GM12878 (cell line): ENCODE measurements around the gene LMF1. TPM values are rescaled to one million over a fixed set of nuclear protein-coding genes. Genes with fewer than 3 reads are reported as not detected.

ENCODE experiments used
- ATAC-seq: fragments of 200-7000 bp; cut with Tn5 transposase; 3 replicates; pipeline ENCODE4 v1.9.1; 2020; ENCODE audit warnings: mild to moderate bottlenecking, moderate library complexity
- BruUV-seq: library from RNA; stranded (reverse); fragments of 400-500 nt; replicated peaks from 2 replicates; lab custom pipeline; 2021; lab: Mats Ljungman, UMichigan
- CTCF ChIA-PET: fragments of 300-600 bp; sonication (Branson Sonifier 250); formaldehyde crosslinking; extraction: SDS; loops from one replicate; lab custom pipeline; 2021; ENCODE audit warnings: inconsistent platforms; lab: Yijun Ruan, JAX
- POLR2A ChIA-PET: fragments of 350-600 bp; formaldehyde crosslinking; extraction: SDS; loops from one replicate; lab custom pipeline; 2021; ENCODE audit warnings: inconsistent platforms; lab: Charles Lee
- RAD21 ChIA-PET: fragments of 300-600 bp; sonication (Branson Sonifier 250); formaldehyde crosslinking; loops from one replicate; lab custom pipeline; 2023; ENCODE audit warnings: antibody characterized with exemption; ENCODE audit not compliant: unreplicated experiment; lab: Charles Lee
- SMC1A ChIA-PET: fragments of 300-600 bp; sonication (Branson Sonifier 250); formaldehyde crosslinking; loops from one replicate; lab custom pipeline; 2023; ENCODE audit not compliant: unreplicated experiment, uncharacterized antibody; lab: Charles Lee
- DNase-seq: peaks from one replicate; pipeline ENCODE4 v3.0.0-alpha.2; 2011; ENCODE audit warnings: low read depth, low spot score
- FAIRE-seq: peaks from 3 replicates; lab custom pipeline; 2011; peaks lifted over from hg19 to GRCh38; lab: Jason Lieb, UNC
- H2AFZ ChIP-seq: 2 replicates; pipeline ENCODE4 v1.6.0; 2011; ENCODE audit warnings: low read depth, low read length, control low read depth; ENCODE audit not compliant: control insufficient read depth
- H3K27ac ChIP-seq: 2 replicates; pipeline ENCODE4 v1.5.1; 2011; ENCODE audit warnings: control low read depth; ENCODE audit not compliant: control insufficient read depth, insufficient read depth
- H3K27me3 ChIP-seq, 2 experiments: replicated peaks in 1 of 2; 2 replicates each; pipeline versions ENCODE4 v1.6.0 to v1.6.1; 2011; ENCODE audit warnings: low read length in 1 of 2; ENCODE audit not compliant: control insufficient read depth in 2 of 2, insufficient read depth in 2 of 2
- H3K36me3 ChIP-seq, 2 experiments: 2 replicates each; pipeline ENCODE4 v1.5.1; 2011; ENCODE audit warnings: low read length in 1 of 2; ENCODE audit not compliant: control insufficient read depth in 2 of 2, insufficient read depth in 2 of 2
- H3K4me1 ChIP-seq: 2 replicates; pipeline ENCODE4 v1.6.1; 2011; ENCODE audit warnings: mild to moderate bottlenecking, low read length, moderate library complexity, mixed read lengths; ENCODE audit not compliant: control insufficient read depth, insufficient read depth
- H3K4me2 ChIP-seq: 2 replicates; pipeline ENCODE4 v1.6.0; 2011; ENCODE audit warnings: control low read depth; ENCODE audit not compliant: control insufficient read depth, insufficient read depth
- H3K4me3 ChIP-seq: fragments of 200-600 bp; sonication (generic); 2 replicates; pipeline ENCODE4 v1.5.1; 2016
- H3K79me2 ChIP-seq: 2 replicates; pipeline ENCODE4 v1.6.0; 2011; ENCODE audit warnings: low read length; ENCODE audit not compliant: control insufficient read depth, insufficient read depth
- H3K9ac ChIP-seq: 2 replicates; pipeline ENCODE4 v1.8.0; 2011; ENCODE audit warnings: low read length, control low read depth, mixed read lengths; ENCODE audit not compliant: control insufficient read depth, insufficient read depth
- H3K9me3 ChIP-seq: replicated peaks from 3 replicates; pipeline ENCODE4 v1.5.1; 2011; ENCODE audit warnings: mild to moderate bottlenecking, low read length; ENCODE audit not compliant: control insufficient read depth, insufficient read depth
- H4K20me1 ChIP-seq: 2 replicates; pipeline ENCODE4 v1.6.0; 2011; ENCODE audit not compliant: control insufficient read depth, insufficient read depth
- BMI1 ChIP-seq: fragments of 450-650 bp; IDR thresholded peaks from 2 replicates; pipeline ENCODE4 v1.6.1; 2016; ENCODE audit warnings: mild to moderate bottlenecking, moderate library complexity, borderline replicate concordance
- NFYA ChIP-seq: IDR thresholded peaks from 2 replicates; pipeline ENCODE4 v1.6.1; 2011; ENCODE audit warnings: low read depth, mild to moderate bottlenecking, low read length, improper control_type of control experiment, borderline replicate concordance
- NR2F1 ChIP-seq: fragments of 450-650 bp; conservative IDR thresholded peaks from 2 replicates; pipeline ENCODE4 v1.6.1; 2017; ENCODE audit warnings: mild to moderate bottlenecking
- SPI1 ChIP-seq: IDR thresholded peaks from 2 replicates; pipeline ENCODE4 v1.6.1; 2011; ENCODE audit warnings: low read depth, mild to moderate bottlenecking, low read length, moderate library complexity, borderline replicate concordance; ENCODE audit not compliant: insufficient read depth
- TARDBP ChIP-seq: IDR thresholded peaks from 2 replicates; pipeline ENCODE4 v1.6.1; 2016; ENCODE audit warnings: borderline replicate concordance
- ZNF24 ChIP-seq: fragments of 450-650 bp; IDR thresholded peaks from 2 replicates; pipeline ENCODE4 v1.6.1; 2017; ENCODE audit warnings: antibody characterized with exemption, mild to moderate bottlenecking
- WGBS: methylation state at CpG from one replicate; pipeline ENCODE4 v1.1.6; 2016; ENCODE audit warnings: low lambda C conversion rate; ENCODE audit not compliant: insufficient replicate concordance, insufficient coverage; ENCODE audit errors: missing lambda C conversion rate; 5-methylcytosine and 5-hydroxymethylcytosine counted together
- in situ Hi-C: fragments of 300-500 bp; cut with MboI; formaldehyde crosslinking; loops from 9 replicates; pipeline ENCODE4 v1.14.3; 2018; ENCODE audit warnings: mixed read lengths
- intact Hi-C: fragments of 100-400 bp; cut with micrococcal nuclease; formaldehyde crosslinking; loops from one replicate; pipeline ENCODE4 v1.14.2; 2022; ENCODE audit not compliant: unreplicated experiment
- polyA plus RNA-seq, 11 experiments: library from polyadenylated mRNA; depleted of rRNA in 4 of 11; unstranded in 6 of 11; stranded (reverse) in 5 of 11; fragments of >200 nt; fragmentation: Nextera tagmentation in 4 of 11; fragmentation: Illumina TruSeq in 1 of 11; extraction: Ambion mirVana in 4 of 11; extraction: Trizol in 1 of 11; gene quantifications; 1 replicate in 1 of 11; 2 replicates in 10 of 11; pipeline versions ENCODE4 v1.2.1 to v1.2.3, GENCODE V29; 2011 to 2016; ENCODE audit warnings: inconsistent platforms in 2 of 11, missing spikeins in 2 of 11, low read depth in 1 of 11
- total RNA-seq, 4 experiments: library from RNA; depleted of rRNA in 3 of 4; stranded (reverse); fragments of >200 nt in 3 of 4; fragmentation: Illumina TruSeq in 1 of 4; extraction: Trizol in 1 of 4; gene quantifications; 2 replicates each; pipeline versions ENCODE4 v1.2.1 to v1.2.3, GENCODE V29; 2013 to 2021

The LMF1 gene
- total and polyA plus RNA-seq, 10 of the 15 experiments (the other 5 are each of a cell fraction or from before 2014, with no cell fraction given): 0.18 to 3.2 (median 1.4) TPM; not detected in 1

DNA sequence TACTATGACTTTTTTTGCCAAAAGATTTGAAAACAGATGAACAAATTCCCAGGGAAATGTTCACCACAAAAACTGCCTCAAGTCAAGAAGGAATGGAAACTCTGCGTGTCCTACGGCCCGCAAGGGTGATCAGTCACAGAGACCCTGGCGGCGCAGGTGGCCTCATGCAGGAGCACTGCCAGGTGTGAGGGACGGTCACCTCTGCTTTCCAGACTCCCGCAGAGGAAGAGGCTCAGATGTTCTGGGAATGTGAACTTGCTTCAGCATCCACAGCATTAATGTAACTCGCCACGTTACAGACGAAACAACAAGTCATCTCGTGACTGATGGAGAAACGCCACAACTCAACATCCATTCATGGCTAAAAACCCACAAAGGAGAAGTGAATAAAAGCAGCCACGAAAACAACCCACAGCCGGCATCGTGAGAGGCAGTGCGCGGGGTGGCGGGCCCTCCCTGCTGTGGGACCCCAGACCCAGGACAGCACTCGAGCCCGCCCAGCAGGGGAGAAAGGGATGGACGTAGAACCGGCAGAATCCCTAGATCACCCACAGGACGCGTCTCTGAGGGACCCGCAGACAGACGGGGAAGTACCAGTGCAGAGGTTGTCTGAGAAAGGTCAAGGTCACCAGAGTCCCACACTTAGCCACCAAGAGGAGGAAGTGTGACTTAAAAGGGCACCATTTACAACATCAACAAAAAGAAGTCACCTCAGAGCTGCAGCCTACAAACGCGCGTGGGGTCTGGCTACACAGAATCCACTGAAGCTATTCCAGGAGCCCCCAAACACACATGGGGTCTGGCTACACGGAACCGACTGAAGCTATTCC, 93.3 kb downstream of the LMF1 start:
- intact Hi-C loops (no loop called here), in situ Hi-C loops (no loop called here)
- FAIRE-seq (no peak), DNase-seq (no peak), ATAC-seq (no peak)
- no peak overlapping the region for H3K4me3 ChIP-seq
- ChIA-PET CTCF (no interaction called here), POLR2A (no interaction called here), RAD21 (no interaction called here), SMC1A (no interaction called here)
- H3K27me3 ChIP-seq: no peaks in the 10 kb centered on the region
- H3K36me3 ChIP-seq: no peaks in the 10 kb centered on the region
- H3K4me2 ChIP-seq: no peak overlapping the region
- H3K9me3 ChIP-seq: no peaks in the 10 kb centered on the region; the same call in 2 of the 3 replicates
- no peak overlapping the region for H3K9ac ChIP-seq
- no peaks in the 10 kb centered on the region for H4K20me1 ChIP-seq
- H2AFZ ChIP-seq: no peak overlapping the region
- 27% methylated on average over 31 of the region's 31 CpGs for WGBS
- H3K79me2 ChIP-seq: no peaks in the 10 kb centered on the region
- TF ChIP-seq BMI1: no peak
- TF ChIP-seq NR2F1: peak; percentile 81
- TF ChIP-seq NFYA: no peak
- no peak for TF ChIP-seq TARDBP
- TF ChIP-seq SPI1: peak; percentile 35; the same call in 1 of the 2 replicates
- no peak for TF ChIP-seq ZNF24
- H3K27ac ChIP-seq: no peak overlapping the region
- BruUV-seq: no TSS peak
- peaks cover 4% of the 10 kb centered on the region; the same call in 1 of the 2 replicates for H3K4me1 ChIP-seq
